HFF-Myc (cell line): ENCODE measurements around the gene LMBR1.

Source experiments
- DNase-seq: peaks from one replicate; pipeline ENCODE4 v3.0.0-alpha.2; 2011; ENCODE audit warnings: low read depth; ENCODE audit errors: extremely low read depth
- H3K4me3 ChIP-seq: replicated peaks from 2 replicates; pipeline ENCODE4 v1.5.1; 2011; ENCODE audit warnings: low read depth, mild to moderate bottlenecking, control low read depth, low read length
- TF ChIP-seq, protein P1 (sequence below): IDR thresholded peaks from 2 replicates; pipeline ENCODE4 v1.5.1; 2012; ENCODE audit warnings: mild to moderate bottlenecking, low read depth, low read length, control low read depth; ENCODE audit errors: missing control alignments

LMBR1 gene

DNA sequence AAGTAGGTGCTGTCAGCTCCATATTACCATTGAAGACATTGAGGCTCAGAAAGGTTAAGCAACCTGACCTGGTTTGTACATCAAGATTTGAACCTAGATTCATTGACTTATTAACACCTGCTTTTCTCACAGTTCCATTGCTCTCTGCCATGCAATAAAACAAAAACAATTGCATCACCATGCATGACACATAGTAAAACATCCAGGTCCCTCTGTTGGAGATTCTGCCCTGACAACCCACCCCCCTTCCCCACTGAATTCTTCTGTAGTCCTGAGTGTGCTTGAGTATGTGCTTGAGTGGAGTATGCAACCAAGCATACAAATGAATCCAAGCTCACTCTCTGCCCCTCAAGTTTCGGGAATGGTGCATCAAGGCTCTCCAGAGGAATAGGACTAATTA is 6.0 kb upstream of the LMBR1 start:
- no peak for DNase-seq
- TF ChIP-seq, protein P1, sequence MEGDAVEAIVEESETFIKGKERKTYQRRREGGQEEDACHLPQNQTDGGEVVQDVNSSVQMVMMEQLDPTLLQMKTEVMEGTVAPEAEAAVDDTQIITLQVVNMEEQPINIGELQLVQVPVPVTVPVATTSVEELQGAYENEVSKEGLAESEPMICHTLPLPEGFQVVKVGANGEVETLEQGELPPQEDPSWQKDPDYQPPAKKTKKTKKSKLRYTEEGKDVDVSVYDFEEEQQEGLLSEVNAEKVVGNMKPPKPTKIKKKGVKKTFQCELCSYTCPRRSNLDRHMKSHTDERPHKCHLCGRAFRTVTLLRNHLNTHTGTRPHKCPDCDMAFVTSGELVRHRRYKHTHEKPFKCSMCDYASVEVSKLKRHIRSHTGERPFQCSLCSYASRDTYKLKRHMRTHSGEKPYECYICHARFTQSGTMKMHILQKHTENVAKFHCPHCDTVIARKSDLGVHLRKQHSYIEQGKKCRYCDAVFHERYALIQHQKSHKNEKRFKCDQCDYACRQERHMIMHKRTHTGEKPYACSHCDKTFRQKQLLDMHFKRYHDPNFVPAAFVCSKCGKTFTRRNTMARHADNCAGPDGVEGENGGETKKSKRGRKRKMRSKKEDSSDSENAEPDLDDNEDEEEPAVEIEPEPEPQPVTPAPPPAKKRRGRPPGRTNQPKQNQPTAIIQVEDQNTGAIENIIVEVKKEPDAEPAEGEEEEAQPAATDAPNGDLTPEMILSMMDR = no peak
- H3K4me3 ChIP-seq = no peak overlapping the region

DNA sequence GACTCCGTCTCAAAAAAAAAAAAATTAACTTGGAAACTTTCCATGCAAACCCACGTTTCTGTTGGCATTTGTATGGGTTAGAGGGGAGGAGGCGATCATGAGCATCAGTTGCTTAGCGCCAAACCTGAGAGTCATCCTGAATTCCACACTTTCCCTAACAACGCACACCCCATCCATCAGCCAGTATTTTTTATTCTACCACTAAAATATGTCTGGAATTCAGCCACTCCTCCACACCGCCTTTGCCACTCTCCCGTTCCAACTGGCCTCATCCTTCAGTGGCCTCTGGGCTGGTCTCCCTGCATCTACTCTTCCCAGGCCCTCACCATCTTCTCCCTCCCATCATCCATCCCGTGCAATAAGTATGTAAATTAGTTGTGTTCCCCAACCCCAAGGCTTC is 4.7 kb upstream of the LMBR1 start:
- no peak for DNase-seq
- TF ChIP-seq, protein P1 = no peak
- no peak overlapping the region for H3K4me3 ChIP-seq

DNA sequence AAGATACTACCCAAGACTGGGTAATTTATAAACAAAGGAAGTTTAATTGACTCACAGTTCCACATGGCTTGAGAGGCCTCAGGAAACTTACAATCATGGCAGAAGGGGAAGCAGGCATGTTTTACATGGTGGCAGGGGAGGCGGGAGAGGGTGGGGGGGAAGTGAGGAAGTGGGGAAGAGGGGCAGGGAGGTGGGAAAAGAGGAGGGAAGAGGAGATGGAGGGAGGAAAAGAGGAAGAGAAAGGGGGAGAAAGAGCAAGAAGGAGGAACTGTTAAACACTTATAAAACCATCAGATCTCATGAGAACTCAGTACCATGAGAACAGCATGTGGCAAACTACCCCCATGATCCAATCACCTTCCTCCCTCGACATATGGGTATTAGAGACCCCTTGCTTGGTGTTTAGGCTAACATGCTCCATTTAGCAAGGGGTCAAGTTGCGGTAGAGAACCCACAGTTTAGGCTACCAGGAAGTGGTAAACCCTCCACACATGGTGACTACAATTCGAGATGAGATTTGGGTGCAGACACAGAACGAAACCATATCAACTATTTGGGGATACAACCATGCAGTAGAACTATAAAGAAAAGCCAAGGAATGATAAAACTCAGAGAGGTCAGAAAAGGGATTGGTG is 3.5 kb upstream of the LMBR1 start:
- no peak overlapping the region for H3K4me3 ChIP-seq
- no peak for DNase-seq
- TF ChIP-seq, protein P1 = no peak

DNA sequence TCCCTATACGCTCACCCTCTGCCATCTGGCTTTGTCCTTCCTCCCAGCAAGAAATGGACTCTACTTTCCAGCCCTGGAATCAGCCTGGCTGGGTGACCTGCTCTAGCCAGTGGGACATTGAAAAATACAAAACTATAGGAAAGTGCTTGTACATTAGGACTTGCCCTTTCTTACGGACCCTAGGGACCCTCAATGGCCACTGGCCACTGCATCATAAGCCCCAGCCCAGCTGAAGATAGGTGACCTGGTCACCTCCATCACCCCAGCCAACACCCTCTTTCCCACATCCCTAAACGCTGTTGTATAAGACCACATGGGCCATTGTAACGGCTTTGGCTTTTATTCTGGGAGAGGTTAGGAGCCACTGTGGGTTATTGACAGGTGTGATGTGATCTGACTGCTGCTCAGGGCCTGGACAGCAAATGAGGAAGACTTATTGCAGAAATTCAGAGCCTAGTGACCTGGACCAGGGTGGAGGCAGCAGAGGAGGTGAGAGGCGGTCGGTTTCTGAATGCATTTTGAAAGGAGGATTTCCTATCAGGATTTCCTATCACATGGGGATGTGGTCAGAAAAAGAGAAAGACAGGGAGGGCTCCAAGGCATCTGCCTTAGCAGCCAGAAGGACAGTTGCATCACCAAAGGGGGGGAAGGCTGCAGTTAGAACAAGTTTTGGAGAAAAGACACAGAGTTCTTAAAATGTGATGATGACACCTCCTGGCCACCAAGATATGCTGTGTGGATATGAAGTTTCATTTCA is 2.2 kb upstream of the LMBR1 start:
- H3K4me3 ChIP-seq = no peak overlapping the region
- no peak for DNase-seq
- TF ChIP-seq, protein P1 = no peak

DNA sequence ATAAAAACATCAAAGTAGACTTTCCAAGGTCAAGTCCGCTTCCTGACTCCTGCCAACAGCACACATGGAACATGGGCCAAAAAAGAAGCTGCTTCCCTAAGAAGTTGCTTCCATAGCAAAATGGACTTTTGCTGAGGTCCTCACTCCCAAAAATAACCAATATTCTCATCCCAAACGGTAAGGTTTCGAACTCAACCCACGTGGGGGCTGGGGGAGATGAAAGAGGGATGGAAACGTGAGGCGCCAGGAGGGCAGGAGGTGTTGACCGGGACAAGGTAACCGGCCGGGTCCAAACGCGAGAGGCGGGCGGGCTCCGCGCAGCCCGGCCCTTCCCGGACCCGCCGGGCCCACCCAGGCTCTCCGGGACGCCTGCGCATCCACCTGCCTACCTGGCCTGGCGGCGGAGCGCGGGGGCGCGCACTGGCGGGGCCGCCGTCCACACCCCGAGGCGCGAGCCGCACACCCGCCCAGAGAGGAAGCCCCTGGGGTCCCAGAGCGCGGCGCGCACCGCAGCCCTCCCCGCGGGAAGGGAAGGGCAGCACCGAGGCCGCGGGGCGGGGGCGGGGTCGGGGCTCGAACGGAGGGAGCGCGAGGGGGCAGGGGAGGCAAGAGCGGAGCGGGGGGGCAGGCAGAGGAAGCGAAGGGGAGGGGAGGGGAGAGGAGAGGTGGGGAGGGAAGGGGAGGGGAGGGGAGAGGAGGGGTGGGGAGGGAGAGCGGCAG is 742 bp downstream of the LMBR1 start:
- TF ChIP-seq, protein P1 = no peak
- DNase-seq = no peak

DNA sequence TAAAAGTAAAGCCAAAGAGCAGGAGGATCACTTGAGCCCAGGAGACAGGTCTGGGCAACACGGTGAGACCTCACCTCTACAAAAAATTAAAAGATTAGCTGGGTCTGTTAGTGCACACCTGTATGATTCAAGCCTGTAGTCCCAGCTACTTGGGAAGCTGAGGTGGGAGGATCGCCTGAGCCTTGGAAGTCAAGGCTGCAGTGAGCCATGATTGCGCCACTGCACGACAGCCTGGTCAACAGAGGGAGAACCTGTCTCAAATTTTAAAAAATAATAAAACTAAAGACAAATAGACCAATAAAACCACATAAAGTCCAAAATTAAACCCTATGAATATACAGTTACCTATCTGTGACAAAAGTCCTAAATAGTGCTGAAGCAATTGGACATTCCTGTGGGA is 3.2 kb downstream of the LMBR1 start:
- TF ChIP-seq, protein P1 = no peak
- no peak for DNase-seq
- H3K4me3 ChIP-seq = no peak overlapping the region

More for the DNA sequence above, 742 bp downstream of the LMBR1 start:
- H3K4me3 ChIP-seq = peak overlapping the region; percentile 68
